ENCODE results near the gene DNAH6.

GRCh38 chr2:84846041-84846663 is 329.9 kb downstream of the DNAH6 start:
- TF ChIP-seq CBFB (CRISPR knock-in tag; IDR thresholded peaks at IDR 0.05) (no peak), GABPA (tag; conservative IDR thresholded peaks at IDR 0.05; ENCODE audit: low read depth) (no peak), HMG20A (CRISPR knock-in tag; conservative IDR thresholded peaks at IDR 0.05) (no peak), CBX8 (IDR thresholded peaks at IDR 0.05; ENCODE audit: borderline replicate concordance, extremely low read depth, low read depth, low read length, poor library complexity, severe bottlenecking) (no peak), CTCF (IDR thresholded peaks at IDR 0.05 in 2 of 3, conservative IDR thresholded peaks at IDR 0.05 in 1 of 3; ENCODE audit: insufficient read depth in 2 of 3, low read depth in 1 of 3, low read length in 3 of 3) (no peak), ZBTB17 (CRISPR knock-in tag; IDR thresholded peaks at IDR 0.05) (no peak), THRB (CRISPR knock-in tag; conservative IDR thresholded peaks at IDR 0.05) (no peak), MAFK (IDR thresholded peaks at IDR 0.05; ENCODE audit: low read length) (no peak), MAZ (CRISPR knock-in tag; conservative IDR thresholded peaks at IDR 0.05 in 1 of 2, IDR thresholded peaks at IDR 0.05 in 1 of 2) (no peak), HMGN3 (IDR thresholded peaks at IDR 0.05; ENCODE audit: borderline replicate concordance, extremely low read depth, insufficient read length, low read depth, low read length) (no peak)
